Measurements from ENCODE around the gene PABPN1. TPM values are rescaled to one million over a fixed set of nuclear protein-coding genes. Genes with fewer than 3 reads are reported as not detected.
A peak's percentile ranks its signal among the peaks of the same experiment; 100 is the strongest.

PABPN1 gene
- polyA plus RNA-seq, 1 donor from 2014 or later, result 431 TPM

DNA sequence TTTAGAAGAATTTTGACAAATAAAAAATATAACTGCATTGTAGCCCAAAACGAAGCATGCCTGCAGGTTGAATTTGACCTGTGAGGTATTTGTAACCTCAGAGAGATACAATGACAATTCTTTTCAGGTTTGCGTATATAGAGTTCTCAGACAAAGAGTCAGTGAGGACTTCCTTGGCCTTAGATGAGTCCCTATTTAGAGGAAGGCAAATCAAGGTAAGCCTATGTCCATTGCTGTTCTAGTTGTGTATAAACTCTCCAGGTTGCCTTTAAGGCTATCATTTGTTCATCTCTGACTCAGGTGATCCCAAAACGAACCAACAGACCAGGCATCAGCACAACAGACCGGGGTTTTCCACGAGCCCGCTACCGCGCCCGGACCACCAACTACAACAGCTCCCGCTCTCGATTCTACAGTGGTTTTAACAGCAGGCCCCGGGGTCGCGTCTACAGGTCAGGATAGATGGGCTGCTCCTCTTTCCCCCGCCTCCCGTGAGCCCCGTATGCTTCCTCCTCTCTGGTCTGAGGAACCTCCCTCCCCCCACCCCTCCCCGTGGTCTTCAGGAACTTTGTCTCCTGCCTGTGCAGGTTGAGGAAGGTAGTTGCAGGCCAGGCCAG is 2.7 kb downstream of the PABPN1 start:
- Histone ChIP-seq H3K9ac (ENCODE audit: low read length) (peak overlapping the region; percentile 99), H3K4me2 (ENCODE audit: low read length) (peak overlapping the region; percentile 85)
- TF ChIP-seq MXI1 (conservative IDR thresholded peaks at IDR 0.05; ENCODE audit: poor library complexity, severe bottlenecking) (no peak), POLR2AphosphoS5 (IDR thresholded peaks at IDR 0.05) (no peak), TAF1 (IDR thresholded peaks at IDR 0.05; ENCODE audit: low read depth) (no peak), EP300 (conservative IDR thresholded peaks at IDR 0.05; ENCODE audit: poor library complexity, severe bottlenecking) (no peak), EZH2 (IDR thresholded peaks at IDR 0.05; ENCODE audit: borderline replicate concordance, insufficient read depth, low read length, poor library complexity, severe bottlenecking) (no peak), SMC3 (conservative IDR thresholded peaks at IDR 0.05; ENCODE audit: poor library complexity) (no peak), CTCF (IDR thresholded peaks at IDR 0.05; ENCODE audit: poor library complexity, severe bottlenecking) (no peak), REST (IDR thresholded peaks at IDR 0.05; ENCODE audit: borderline replicate concordance) (no peak), RAD21 (conservative IDR thresholded peaks at IDR 0.05) (no peak)

DNA sequence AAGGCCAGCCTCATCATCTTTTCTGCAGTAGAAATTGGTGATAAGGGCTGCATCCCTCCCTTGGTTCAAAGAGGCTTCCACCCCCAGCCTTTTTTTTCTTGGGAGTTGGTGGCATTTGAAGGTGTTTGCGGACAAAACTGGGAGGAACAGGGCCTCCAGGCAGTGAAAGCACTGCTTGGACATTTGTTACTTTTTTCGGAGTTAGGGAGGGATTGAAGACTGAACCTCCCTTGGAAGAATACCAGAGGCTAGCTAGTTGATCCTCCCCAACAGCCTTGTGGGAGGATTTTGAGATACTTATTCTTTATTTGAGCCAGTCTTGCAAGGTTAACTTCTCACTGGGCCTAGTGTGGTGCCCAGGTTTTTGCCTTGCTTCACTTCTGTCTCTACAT is 3.2 kb downstream of the PABPN1 start:
- peak overlapping the region; percentile 10 for H3K9ac ChIP-seq (ENCODE audit: low read length)
- no peaks in the 10 kb centered on the region for H3K9me2 ChIP-seq (ENCODE audit: insufficient read depth, low read length)
- peaks cover 23% of the 10 kb centered on the region for H3K79me2 ChIP-seq (replicated peaks; ENCODE audit: insufficient read depth, low read length)
- H4K20me1 ChIP-seq (ENCODE audit: insufficient read depth), result no peaks in the 10 kb centered on the region
- no peaks in the 10 kb centered on the region for H3K27me3 ChIP-seq (ENCODE audit: insufficient read depth, low read depth, low read length)
- TF ChIP-seq EP300 (conservative IDR thresholded peaks at IDR 0.05; ENCODE audit: poor library complexity, severe bottlenecking) (no peak), TAF1 (IDR thresholded peaks at IDR 0.05; ENCODE audit: low read depth) (no peak), EZH2 (IDR thresholded peaks at IDR 0.05; ENCODE audit: borderline replicate concordance, insufficient read depth, low read length, poor library complexity, severe bottlenecking) (no peak), POLR2AphosphoS5 (IDR thresholded peaks at IDR 0.05) (no peak), REST (IDR thresholded peaks at IDR 0.05; ENCODE audit: borderline replicate concordance) (no peak), RAD21 (conservative IDR thresholded peaks at IDR 0.05) (no peak), CTCF (IDR thresholded peaks at IDR 0.05; ENCODE audit: poor library complexity, severe bottlenecking) (no peak), SMC3 (conservative IDR thresholded peaks at IDR 0.05; ENCODE audit: poor library complexity) (no peak), MXI1 (conservative IDR thresholded peaks at IDR 0.05; ENCODE audit: poor library complexity, severe bottlenecking) (no peak)
- H3K27ac ChIP-seq (ENCODE audit: low read length), result no peak overlapping the region
- peaks cover 8% of the 10 kb centered on the region for H3F3A ChIP-seq (ENCODE audit: insufficient read depth, low read length, poor library complexity, severe bottlenecking)
- peak overlapping the region; percentile 76 for H3K4me3 ChIP-seq (ENCODE audit: low read length)
- no peaks in the 10 kb centered on the region for H3K9me3 ChIP-seq (ENCODE audit: low read length)
- no peak overlapping the region for H2AFZ ChIP-seq (ENCODE audit: low read depth, low read length)
- no peak overlapping the region for H3K4me2 ChIP-seq (ENCODE audit: low read length)
- no peaks in the 10 kb centered on the region for H3K36me3 ChIP-seq (ENCODE audit: insufficient read depth, low read length)

More for the DNA sequence above, 2.7 kb downstream of the PABPN1 start:
- H3K9me3 ChIP-seq (ENCODE audit: low read length), result no peaks in the 10 kb centered on the region
- H3K4me3 ChIP-seq (ENCODE audit: low read length), result peak overlapping the region; percentile 76
- H4K20me1 ChIP-seq (ENCODE audit: insufficient read depth), result no peaks in the 10 kb centered on the region
- H2AFZ ChIP-seq (ENCODE audit: low read depth, low read length), result no peak overlapping the region
- H3K9me2 ChIP-seq (ENCODE audit: insufficient read depth, low read length), result no peaks in the 10 kb centered on the region
- H3F3A ChIP-seq (ENCODE audit: insufficient read depth, low read length, poor library complexity, severe bottlenecking), result peaks cover 10% of the 10 kb centered on the region
- H3K27me3 ChIP-seq (ENCODE audit: insufficient read depth, low read depth, low read length), result no peaks in the 10 kb centered on the region
- H3K27ac ChIP-seq (ENCODE audit: low read length), result no peak overlapping the region
- peaks cover 23% of the 10 kb centered on the region for H3K79me2 ChIP-seq (replicated peaks; ENCODE audit: insufficient read depth, low read length)
- H3K36me3 ChIP-seq (ENCODE audit: insufficient read depth, low read length), result no peaks in the 10 kb centered on the region

All from neural cell (in vitro differentiated cells).